GM19395 (cell line): ENCODE data around the gene BBLN.

Experiments
- ATAC-seq: cut with Tn5 transposase; IDR thresholded peaks from one replicate; pipeline ENCODE4 v1.9.1; 2021; ENCODE audit warnings: mild to moderate bottlenecking, moderate library complexity; ENCODE audit not compliant: unreplicated experiment

The BBLN gene

DNA sequence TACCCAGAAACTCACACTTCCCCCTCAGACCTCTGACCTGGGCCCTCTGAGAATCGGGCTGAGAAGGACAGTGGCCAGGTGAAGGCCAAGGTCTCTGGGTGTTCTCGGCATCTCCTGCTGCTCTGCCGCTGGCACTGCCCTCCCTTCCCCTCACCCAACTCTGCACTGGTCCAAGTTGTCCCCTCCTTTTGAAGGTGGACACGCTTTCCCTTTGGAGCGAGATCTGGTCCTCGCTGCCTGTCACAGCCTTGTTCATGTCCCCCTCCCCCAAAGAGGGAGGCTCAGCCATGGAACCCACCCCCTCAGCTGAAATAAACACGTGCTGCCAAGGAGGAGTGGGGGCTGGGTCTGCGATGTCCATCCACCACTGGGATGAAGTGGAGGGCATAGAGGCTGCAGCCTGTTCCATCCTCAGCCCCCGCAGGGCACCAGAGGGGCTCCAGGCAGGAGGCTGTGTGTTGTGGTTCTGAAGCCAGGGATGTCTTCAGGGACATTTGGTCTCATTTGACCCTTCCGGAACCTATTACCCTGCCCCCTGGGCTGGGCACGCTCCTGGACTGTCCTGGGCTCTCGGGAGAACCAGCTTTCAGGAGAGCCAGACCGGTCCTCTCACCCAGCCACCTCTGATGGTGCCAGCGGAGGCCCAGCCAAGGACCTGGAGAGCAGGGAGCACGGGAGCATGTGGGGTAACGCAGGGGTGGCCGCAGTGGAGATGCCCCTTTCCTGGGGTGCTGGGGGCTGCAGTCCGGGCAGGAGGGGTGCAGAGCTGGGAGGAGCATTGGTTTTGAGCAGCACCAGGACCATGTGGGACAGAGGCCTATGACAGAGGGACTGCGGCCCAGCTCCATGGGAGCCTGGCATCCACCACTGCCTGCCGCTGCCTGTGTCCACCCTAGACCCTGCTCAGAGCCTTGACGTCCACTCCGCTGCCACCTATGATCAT is 15.6 kb upstream of the BBLN start:
- no peak for ATAC-seq

DNA sequence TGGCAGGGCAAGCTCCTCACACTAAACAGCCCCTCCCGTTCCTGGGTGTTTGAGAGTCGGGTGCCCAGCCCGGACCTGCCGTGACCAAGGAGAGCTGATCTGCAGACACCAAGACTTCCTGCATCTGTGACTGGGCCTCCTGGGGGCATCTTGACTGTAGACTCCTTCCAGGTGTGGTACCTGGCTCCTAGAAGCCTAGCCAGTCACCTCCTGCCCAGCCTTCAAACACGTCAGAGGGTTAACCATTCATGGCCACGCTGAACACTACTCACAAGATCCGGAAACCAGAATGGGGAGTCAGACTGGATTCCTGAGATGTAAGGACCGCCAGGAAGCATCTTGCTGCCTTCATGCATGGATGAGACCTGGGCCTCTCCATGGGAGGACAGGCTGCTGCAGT is 14.5 kb upstream of the BBLN start:
- no peak for ATAC-seq

DNA sequence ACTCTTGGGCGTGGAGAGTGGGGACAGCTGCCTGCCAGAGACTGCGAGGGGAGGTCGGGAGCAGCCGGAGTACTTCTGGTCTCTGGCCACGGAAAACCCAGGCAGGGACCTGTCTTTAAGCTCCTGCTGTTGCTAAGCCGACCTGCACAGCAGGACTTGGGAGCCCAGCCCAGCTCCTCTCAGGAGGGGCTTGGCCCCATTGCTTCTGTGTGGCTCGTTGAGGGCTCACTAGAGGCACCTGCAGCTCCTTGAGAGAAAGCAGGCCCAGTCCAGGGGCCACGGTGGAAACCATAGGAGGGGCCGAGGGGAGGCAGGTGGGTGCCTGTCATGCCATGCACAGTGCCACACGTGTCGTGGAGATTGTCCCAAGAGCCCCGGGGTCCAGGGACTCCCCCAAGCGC is 14.1 kb upstream of the BBLN start:
- no peak for ATAC-seq

DNA sequence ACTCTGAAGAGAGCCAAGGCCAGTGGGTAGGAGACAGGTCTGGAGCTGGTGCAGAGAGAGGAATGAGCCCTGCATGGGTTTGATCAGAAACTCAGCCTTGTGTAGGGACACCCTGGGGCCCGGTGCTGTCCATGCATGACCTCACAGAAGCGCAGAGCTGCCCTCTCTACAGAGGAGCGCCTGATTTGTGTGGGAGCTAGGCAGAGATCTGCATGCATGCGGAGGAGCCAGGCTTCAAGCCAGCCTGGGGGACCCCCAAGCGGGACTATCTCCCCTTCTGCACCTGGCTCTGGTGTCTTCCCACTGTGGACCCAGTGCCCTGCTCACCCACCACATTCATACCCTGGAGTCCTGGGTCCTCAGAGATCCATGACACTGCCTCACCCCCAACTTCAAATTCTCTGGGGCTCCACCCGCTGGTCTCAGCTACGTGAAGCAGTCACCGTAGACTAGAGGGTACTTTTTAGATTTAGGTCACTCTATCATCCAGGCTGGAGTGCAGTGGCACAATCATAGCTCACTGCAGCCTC is 13.4 kb upstream of the BBLN start:
- no peak for ATAC-seq

DNA sequence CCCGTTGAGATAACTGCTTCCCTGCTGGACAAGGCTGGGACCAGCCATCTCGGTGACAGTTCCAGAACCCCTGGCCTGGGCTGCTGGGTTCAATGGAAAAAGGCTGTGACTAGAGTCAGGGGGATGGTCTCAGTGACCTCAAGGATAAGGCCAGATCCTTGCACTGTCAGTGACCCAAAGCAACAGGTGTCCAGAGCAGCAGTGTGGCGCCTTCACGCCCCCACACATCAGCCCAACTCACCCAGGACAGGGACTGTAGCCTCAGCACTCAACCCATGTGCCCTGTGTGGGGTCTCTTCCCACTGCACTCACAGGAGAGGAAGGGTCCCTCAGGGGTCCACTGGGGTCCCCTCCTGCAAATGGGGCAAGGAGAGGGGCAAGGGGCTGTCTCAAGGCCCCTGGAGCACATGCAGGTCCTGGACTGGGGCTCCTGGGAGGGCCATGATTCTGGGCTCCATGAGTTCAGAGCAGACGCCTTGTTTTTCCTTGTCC is 11.5 kb upstream of the BBLN start:
- no peak for ATAC-seq

DNA sequence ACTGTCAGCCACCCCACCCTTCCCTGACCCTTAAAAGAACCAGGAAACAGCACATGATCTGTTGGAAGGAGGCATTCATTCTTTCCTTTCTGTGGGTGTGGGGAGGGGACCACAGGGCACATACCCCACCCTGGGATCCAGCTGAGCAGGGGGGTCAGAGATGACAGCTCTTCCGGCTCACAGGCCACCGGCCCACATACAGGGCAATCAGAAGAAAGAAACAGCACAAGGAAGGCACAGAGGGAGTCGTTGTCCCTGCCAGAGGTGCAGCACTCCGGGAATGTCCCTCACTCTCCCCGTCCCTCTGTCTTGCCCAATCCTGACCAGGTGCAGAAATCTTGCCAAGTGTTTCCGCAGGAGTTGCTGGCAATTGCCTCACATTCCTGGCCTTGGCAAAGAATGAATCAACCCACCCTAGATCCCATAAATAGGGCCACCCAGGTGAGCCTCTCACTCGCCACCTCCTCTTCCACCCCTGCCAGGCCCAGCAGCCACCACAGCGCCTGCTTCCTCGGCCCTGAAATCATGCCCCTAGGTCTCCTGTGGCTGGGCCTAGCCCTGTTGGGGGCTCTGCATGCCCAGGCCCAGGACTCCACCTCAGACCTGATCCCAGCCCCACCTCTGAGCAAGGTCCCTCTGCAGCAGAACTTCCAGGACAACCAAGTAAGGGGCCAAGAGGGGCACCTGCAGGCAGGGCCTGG is 10.9 kb upstream of the BBLN start, which contains the start of gene LCN2:
TSS of gene LCN2 (plus strand) at position 453 of the 701 bp plus-strand sequence. CDS start at position 526, 73 bp downstream.
- ATAC-seq: no peak

DNA sequence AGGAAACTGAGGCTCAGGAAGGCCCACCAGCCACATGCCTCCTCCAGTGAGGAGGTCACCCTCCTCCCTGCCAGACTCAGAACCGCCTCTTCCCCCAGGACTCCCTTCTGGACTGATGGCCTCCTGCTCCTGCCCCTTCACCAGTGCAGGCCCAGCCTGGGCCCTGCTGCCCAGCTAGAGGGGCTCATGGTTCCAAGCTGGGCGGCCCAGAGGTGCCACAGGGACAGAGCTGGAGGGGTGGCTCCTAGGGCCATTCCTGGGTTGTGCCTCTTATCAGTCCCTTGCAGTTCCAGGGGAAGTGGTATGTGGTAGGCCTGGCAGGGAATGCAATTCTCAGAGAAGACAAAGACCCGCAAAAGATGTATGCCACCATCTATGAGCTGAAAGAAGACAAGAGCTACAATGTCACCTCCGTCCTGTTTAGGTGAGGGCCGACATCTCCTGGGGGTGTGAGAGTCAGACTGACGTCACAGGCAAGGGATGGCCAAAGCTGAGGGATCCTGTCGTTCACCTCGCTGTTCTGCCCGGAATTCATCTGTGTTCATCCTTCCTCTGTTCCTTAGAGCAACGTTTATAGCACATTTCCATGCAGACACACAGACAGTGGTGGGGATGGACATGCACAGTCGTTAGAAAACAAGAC is 10.0 kb upstream of the BBLN start:
- ATAC-seq: no peak

DNA sequence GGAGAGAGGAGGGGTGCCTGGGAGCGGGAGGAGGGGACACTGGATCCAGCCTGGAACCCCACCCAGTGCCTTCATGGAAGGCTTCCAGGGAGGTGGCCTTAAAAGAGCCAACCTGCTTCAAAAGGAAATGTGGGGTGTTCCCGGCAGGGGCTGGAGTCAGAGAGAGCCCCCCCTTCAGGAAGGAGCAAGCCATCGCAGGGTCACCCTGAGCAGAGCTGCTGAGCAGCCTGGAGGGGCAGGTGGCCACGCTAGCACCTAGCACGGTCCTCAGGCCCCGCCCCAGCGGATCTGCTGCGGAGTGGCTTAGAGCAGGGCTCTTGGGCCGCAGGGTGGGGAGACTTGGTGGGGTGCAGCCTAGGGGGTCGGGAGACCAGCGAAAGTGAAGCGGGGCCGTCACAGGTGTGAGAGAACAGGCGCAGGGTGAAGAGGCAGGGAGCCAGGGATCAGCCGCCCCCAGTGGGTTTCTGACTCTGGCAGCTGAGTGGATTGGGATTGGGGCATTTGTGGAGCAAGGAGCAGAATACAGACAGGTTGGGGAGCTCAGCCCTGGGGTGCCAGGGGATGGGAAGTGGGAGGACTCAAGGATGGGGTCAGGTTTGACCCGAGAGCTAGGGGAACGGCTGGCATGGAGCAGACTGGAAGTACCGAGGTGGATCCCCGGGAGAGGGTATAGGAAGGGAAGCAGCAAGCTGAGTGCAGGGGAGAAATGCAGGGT is 9.3 kb upstream of the BBLN start:
- ATAC-seq: no peak

DNA sequence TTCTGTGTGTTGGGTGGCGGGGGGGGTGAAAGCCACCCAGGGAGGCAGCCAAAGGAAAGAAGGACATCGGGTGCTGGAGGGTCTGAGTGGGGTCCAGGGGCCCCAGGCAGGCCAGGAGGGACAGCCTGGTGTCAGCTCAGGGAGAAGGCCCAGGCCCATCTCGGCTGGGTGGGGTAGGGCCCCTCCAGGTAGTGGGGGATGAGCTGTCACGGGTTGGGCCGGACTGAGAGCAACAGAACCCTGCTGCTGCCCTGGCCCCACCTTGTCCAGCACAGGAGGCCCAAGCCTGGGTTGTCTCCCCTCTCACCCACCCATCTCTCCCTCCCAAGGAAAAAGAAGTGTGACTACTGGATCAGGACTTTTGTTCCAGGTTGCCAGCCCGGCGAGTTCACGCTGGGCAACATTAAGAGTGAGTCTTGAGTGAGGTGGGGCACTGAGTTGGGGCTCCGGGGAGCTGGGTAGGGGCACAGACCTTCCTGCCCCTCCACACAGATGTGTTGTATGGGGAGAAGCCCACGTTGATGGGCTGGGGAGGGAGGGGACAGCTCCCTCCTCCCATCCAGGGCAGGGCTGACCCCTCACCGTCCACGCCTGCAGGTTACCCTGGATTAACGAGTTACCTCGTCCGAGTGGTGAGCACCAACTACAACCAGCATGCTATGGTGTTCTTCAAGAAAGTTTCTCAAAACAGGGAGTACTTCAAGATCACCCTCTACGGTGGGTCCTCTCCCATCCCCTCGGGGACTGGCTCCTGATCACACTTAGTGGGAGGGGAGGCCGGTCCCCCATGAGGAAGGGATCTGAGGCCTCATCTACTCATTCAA is 8.5 kb upstream of the BBLN start:
- ATAC-seq: no peak

DNA sequence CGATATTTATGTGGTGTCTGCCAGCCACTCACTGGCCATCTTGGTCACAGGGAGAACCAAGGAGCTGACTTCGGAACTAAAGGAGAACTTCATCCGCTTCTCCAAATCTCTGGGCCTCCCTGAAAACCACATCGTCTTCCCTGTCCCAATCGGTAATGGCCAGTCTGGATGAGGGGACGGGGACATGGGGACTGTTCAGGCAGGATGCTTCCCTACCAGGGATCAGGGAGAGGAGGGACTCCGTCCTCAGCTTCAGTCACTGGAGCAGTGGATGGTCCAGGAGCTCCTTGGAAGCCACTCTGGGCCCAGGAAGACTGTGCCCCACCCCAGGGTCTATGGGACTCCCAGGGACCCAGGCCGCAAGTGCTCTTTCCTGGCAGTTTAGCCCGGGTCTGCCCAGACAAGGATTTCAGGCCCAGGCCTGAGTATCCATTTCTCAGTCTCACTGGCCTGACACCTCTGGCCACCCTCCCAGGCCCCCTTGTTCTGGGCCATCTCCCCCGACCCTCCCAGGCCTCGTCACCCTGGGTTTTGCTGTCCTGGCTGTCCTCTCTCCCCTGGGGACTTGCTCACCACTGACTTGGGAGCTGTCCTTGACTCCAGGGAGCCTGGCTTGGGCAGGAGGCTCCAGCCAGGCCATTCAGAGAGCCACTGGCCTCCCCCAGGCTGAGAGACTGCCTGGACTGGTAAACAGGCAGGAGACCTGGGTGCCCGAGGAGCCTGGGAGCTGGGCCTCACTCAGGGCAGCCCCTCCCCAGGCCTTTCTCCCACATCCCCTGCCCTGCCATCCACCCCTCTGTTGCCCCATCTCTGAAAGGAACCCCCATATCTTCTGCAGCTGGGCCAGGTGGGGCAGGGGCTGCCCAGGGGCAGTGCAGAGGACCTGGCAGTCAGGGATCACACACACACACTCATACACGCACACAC is 7.7 kb upstream of the BBLN start:
- ATAC-seq: no peak

DNA sequence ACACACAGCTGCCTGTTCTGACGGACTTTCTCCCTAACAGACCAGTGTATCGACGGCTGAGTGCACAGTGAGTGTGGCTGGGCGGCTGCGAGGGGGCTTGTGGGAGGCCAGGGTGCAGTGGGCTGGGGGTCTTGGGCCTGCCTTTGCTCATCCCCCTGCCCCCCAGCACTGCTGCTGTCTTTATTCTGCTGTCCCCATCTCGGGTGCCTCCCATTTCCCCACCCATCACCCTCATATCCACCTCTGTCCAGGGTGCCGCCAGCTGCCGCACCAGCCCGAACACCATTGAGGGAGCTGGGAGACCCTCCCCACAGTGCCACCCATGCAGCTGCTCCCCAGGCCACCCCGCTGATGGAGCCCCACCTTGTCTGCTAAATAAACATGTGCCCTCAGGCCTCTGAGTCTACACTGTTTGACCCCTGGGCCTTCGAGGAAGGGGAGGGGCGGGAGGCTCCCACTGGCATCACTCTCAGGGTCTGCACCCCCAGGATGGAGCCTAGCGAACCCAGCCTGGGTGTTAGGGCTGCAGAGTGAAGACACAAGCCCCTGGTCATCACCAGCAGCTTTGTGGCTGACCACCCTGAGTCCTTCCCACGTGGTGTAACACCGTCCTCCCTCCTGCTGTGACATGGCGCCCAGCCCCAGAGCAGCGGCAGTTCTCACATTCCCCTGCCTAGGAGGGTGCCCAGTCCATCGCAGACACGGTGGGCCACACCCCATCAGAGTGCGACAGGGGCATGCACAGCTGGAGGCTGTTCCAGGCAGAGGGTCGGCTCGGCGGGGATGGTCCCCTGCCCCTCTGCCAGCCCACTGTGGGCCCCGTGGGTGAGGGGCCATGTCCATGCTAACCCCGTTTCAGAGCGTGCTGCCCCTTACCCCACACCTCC is 6.8 kb upstream of the BBLN start:
- ATAC-seq: no peak

DNA sequence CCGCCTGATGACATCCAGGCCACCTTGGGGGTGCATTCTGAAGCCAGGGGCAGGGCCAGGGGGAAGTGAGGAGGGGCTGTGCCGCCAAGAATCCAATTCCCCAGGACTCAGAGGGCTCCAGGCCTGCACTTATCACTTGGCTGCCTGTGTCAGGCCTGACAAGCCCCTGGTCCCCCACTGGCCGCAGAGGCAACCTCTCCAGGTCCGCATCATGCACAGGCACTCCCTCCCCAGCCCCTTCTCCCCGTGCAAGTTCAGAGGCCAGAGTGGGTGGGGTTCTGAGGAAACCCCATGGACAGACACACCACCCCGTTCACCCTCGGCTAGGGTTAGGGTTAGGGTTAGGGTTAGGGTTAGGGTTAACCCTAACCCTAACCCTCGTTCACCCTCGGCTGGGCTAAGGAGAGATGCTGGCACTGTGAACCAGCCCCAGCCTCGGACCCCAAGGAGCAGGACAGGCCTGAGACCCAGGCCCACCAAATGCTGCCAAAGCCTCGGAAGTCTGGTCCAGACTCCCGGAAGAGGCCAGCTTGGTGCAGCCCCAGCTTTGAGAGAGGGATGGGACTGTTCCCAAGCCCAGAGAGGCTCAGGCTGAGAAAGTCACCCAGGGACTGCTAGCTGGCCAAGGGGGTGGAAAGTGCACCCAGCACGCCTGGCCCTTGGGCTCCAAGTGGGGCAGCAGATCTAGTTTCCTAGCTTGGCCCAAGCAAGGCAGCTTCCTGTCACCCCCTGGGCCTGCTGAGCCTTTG is 5.9 kb upstream of the BBLN start:
- ATAC-seq: no peak

DNA sequence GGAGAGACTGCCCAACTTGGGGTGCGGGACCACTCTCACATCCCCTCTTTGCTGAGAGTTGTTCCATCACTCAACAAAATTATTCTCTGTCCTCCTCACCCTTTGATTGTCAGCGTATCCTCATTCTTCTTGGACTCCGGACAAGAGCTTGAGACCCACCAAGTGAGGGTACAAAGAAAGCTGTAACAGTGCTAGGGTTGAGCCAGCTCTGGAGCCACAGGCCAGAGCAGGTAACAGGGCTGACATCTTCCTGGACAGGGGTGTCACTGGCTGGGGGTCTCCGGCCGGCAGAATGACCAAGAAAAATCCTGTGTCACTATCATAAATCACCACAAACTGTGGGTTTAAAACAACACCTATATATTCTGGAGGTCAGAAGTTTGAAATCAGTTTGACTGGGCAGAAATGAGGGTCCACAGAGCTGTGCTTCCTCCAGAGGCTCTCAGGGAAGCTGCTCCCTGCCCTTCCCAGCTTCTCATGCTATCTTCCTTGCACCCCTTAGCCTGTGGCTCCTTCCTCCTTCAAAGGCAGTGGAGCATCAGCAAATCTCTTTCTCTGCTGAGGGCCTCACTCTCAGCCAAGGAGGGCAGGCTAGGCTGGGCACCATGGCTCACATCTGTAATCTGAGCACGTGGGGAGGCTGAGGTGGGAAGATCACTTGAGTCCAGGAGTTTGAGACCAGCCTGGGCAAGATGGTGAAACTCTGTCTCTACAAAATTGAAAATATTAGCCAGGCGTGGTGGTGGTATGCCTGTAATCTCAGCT is 4.1 kb upstream of the BBLN start:
- ATAC-seq: no peak

DNA sequence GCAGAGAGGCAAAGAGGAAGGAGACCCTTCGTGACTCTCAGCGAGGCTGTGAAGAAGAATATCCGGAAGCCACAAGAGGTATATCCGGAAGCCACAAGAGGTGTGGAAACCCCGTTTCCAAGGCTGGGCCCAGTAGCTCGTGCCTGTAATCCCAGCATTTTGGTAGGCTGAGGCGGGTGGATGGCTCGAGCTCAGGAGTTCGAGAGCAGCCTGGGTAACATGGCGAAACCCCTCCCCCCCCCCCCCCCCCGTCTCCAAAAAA is 612 bp upstream of the BBLN start:
- ATAC-seq: peak; percentile 14

DNA sequence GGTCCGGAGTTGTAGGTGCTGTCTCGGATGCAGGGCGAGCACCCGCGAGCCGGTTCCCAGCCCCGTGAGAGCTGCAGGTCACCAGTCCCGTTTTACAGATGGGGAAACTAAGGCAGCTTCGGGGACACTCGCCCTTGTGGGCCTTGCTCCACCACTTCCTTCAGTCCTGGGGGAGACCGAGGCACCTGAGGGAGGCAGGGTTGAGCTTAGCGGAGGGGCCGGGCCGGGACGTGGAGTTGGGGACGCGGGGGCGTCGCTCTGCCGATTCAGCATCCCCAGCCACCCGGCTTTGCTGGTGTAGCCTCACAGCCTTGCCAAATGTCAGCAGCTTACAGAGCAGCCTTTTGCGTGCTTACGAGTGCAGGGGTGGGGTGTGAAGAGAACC is 530 bp downstream of the BBLN start:
- ATAC-seq: peak; percentile 7

DNA sequence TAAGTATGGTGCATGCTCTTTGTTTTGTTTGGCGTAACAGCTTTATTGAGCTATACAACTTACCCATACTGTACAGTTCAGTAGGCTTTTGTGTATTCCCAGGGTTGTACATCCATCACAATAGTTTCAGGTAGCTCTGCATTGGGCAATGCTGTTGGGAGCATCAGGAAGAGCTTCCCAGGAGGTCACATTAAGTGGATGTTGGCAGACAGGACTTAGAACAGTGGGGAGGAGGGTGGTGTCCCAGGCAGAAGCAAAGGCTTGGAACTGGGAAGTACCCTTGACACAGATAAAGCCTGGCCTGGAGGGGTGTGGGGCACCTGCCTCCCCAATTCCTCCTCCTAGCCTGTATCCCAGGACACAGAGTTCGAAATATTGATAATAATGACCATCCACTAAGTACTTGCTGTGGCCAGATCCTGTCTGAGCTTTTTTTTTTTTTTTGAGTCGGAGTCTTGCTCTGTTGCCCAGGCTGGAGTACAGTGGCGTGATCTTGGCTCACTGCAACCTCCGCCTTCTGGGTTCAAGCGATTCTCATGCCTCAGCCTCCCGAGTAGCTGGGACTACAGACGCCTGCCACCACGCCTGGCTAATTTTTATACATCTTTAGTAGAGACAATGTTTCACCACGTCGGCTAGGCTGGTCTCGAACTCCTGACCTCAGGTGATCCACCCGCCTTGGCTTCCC is 1.3 kb downstream of the BBLN start:
- ATAC-seq: no peak
